ENCODE results near the gene NTN3. TPM values are rescaled to one million over a fixed set of nuclear protein-coding genes. Genes with fewer than 3 reads are reported as not detected.

NTN3 gene
- total RNA-seq, 4 donors from 2014 or later: 0.39 TPM; not detected in 3

- H3K4me1 ChIP-seq: peaks cover 0 to 16% (median 4%) of the 10 kb centered on the region in 4 donors
- TF ChIP-seq CTCF (IDR thresholded peaks at IDR 0.05): no peak
- TF ChIP-seq EP300 (IDR thresholded peaks at IDR 0.05): no peak
- TF ChIP-seq POLR2A (IDR thresholded peaks at IDR 0.05): no peak
- 71 to 76% methylated on average over 6 of the region's 6 CpGs for WGBS, 2 donors
- H3K27ac ChIP-seq: no peak overlapping the region
- no peak overlapping the region for H3K4me3 ChIP-seq
- H3K9me3 ChIP-seq: no peaks in the 10 kb centered on the region
- H3K27me3 ChIP-seq: no peaks in the 10 kb centered on the region
- no peak for DNase-seq (ENCODE audit: low spot score in 2 of 2)
- H3K36me3 ChIP-seq: peaks cover 0 to 33% (median 0%) of the 10 kb centered on the region in 3 donors
These were observed 22.5 kb downstream of the NTN3 start for GRCh38 chr16:2493605-2494004.

GRCh38 chr16:2494616-2495015 is 23.5 kb downstream of the NTN3 start:
- DNase-seq (ENCODE audit: low spot score in 2 of 2): no peak
- H3K9me3 ChIP-seq: no peaks in the 10 kb centered on the region
- no peak overlapping the region for H3K4me3 ChIP-seq
- no peak overlapping the region for H3K27ac ChIP-seq
- TF ChIP-seq CTCF (IDR thresholded peaks at IDR 0.05) (no peak), EP300 (IDR thresholded peaks at IDR 0.05) (no peak), POLR2A (IDR thresholded peaks at IDR 0.05) (no peak)
- no peaks in the 10 kb centered on the region for H3K27me3 ChIP-seq
- WGBS, 2 donors: 95 to 96% methylated on average over 5 of the region's 5 CpGs
- peaks cover 0 to 16% (median 4%) of the 10 kb centered on the region in 4 donors for H3K4me1 ChIP-seq
- H3K36me3 ChIP-seq: peaks cover 0 to 44% (median 0%) of the 10 kb centered on the region in 3 donors

GRCh38 chr16:2495041-2495440 is 23.9 kb downstream of the NTN3 start:
- peaks cover 0 to 48% (median 0%) of the 10 kb centered on the region in 3 donors for H3K36me3 ChIP-seq
- peaks cover 0 to 16% (median 4%) of the 10 kb centered on the region in 4 donors for H3K4me1 ChIP-seq
- DNase-seq (ENCODE audit: low spot score in 2 of 2): no peak
- no peaks in the 10 kb centered on the region for H3K9me3 ChIP-seq
- no peak overlapping the region for H3K27ac ChIP-seq
- 88 to 91% methylated on average over 5 of the region's 5 CpGs for WGBS, 2 donors
- TF ChIP-seq POLR2A (IDR thresholded peaks at IDR 0.05): no peak
- TF ChIP-seq CTCF (IDR thresholded peaks at IDR 0.05): no peak
- TF ChIP-seq EP300 (IDR thresholded peaks at IDR 0.05): no peak
- no peaks in the 10 kb centered on the region for H3K27me3 ChIP-seq
- H3K4me3 ChIP-seq: no peak overlapping the region

GRCh38 chr16:2496223-2497115 is 25.4 kb downstream of the NTN3 start:
- peaks cover 0 to 42% (median 0%) of the 10 kb centered on the region in 3 donors for H3K36me3 ChIP-seq
- TF ChIP-seq CTCF (IDR thresholded peaks at IDR 0.05): no peak
- TF ChIP-seq POLR2A (IDR thresholded peaks at IDR 0.05): no peak
- no peak for TF ChIP-seq EP300 (IDR thresholded peaks at IDR 0.05)
- peaks cover 0 to 24% (median 6%) of the 10 kb centered on the region in 4 donors for H3K4me1 ChIP-seq
- no peaks in the 10 kb centered on the region for H3K9me3 ChIP-seq
- no peak overlapping the region for H3K27ac ChIP-seq
- 93 to 94% methylated on average over 38 to 46 of the region's 62 CpGs for WGBS, 2 donors
- no peaks in the 10 kb centered on the region for H3K27me3 ChIP-seq
- no peak for DNase-seq (ENCODE audit: low spot score in 2 of 2)
- no peak overlapping the region for H3K4me3 ChIP-seq

GRCh38 chr16:2497116-2497630 is 26.1 kb downstream of the NTN3 start:
- TF ChIP-seq EP300 (IDR thresholded peaks at IDR 0.05) (no peak), POLR2A (IDR thresholded peaks at IDR 0.05) (no peak), CTCF (IDR thresholded peaks at IDR 0.05) (no peak)
- Histone ChIP-seq H3K4me1 (peaks cover 0 to 31% (median 12%) of the 10 kb centered on the region in 4 donors), H3K27me3 (no peaks in the 10 kb centered on the region), H3K4me3 (no peak overlapping the region), H3K36me3 (peaks cover 0 to 42% (median 0%) of the 10 kb centered on the region in 3 donors), H3K9me3 (no peaks in the 10 kb centered on the region), H3K27ac (no peak overlapping the region)
- WGBS, 2 donors: 45 to 51% methylated on average over 19 to 20 of the region's 21 CpGs
- DNase-seq (ENCODE audit: low spot score in 2 of 2): no peak

Measured in tibial nerve (tissue), 4 donors.